CD4-positive, alpha-beta memory T cell (primary cell): ENCODE measurements around the gene PIAS1. TPM values are rescaled to one million over a fixed set of nuclear protein-coding genes. Genes with fewer than 3 reads are reported as not detected.

ENCODE experiments used
- CTCF ChIA-PET: fragments of 350-600 bp; sonication (Branson Sonifier 250); formaldehyde crosslinking; loops from one replicate; lab custom pipeline; 2021; ENCODE audit warnings: inconsistent platforms; ENCODE audit not compliant: partially characterized antibody; lab: Charles Lee
- POLR2A ChIA-PET: fragments of 350-600 bp; sonication (Branson Sonifier 250); formaldehyde crosslinking; loops from one replicate; lab custom pipeline; 2021; ENCODE audit not compliant: partially characterized antibody; lab: Charles Lee
- DNase-seq, 5 donors: peaks; one replicate each; pipeline versions ENCODE4 v3.0.0 to v3.0.0-alpha.2; 2020 to 2022; ENCODE audit warnings: mixed read lengths in 1 of 5
- H3K27ac ChIP-seq: one replicate; pipeline ENCODE4 v1.7.0; 2013; ENCODE audit warnings: low read depth, low read length
- H3K27me3 ChIP-seq: 2 replicates; pipeline ENCODE4 v1.7.0; 2013; ENCODE audit warnings: mild to moderate bottlenecking, low read length, moderate library complexity; ENCODE audit not compliant: insufficient read depth
- H3K36me3 ChIP-seq: 2 replicates; pipeline ENCODE4 v1.7.0; 2013; ENCODE audit warnings: mild to moderate bottlenecking, low read length, moderate library complexity; ENCODE audit not compliant: insufficient read depth
- H3K4me1 ChIP-seq: 2 replicates; pipeline ENCODE4 v1.7.0; 2013; ENCODE audit warnings: mild to moderate bottlenecking, low read length, moderate library complexity; ENCODE audit not compliant: insufficient read depth
- H3K4me3 ChIP-seq, 2 donors: one replicate each; pipeline ENCODE4 v1.7.0; 2013; ENCODE audit warnings: low read length in 2 of 2, mild to moderate bottlenecking in 1 of 2
- H3K9me3 ChIP-seq, 2 donors: one replicate each; pipeline ENCODE4 v1.7.0; 2013; ENCODE audit warnings: low read length in 2 of 2, control low read depth in 1 of 2; ENCODE audit not compliant: control insufficient read depth in 1 of 2
- H3K27ac Mint-ChIP-seq, 7 donors: one replicate each; pipeline ENCODE4 v1.8.0; 2020 to 2021; ENCODE audit warnings: mixed read lengths in 7 of 7, mild to moderate bottlenecking in 6 of 7, inconsistent platforms in 3 of 7, moderate library complexity in 3 of 7
- H3K27me3 Mint-ChIP-seq, 2 donors: one replicate each; pipeline ENCODE4 v1.8.0; 2020 to 2021; ENCODE audit warnings: mixed read lengths in 2 of 2
- H3K36me3 Mint-ChIP-seq, 2 donors: one replicate each; pipeline ENCODE4 v1.8.0; 2020 to 2021; ENCODE audit warnings: mixed read lengths in 2 of 2, inconsistent platforms in 1 of 2, mild to moderate bottlenecking in 1 of 2
- H3K4me1 Mint-ChIP-seq, 4 donors: one replicate each; pipeline ENCODE4 v1.8.0; 2020 to 2021; ENCODE audit warnings: mixed read lengths in 4 of 4, mild to moderate bottlenecking in 1 of 4
- H3K4me3 Mint-ChIP-seq, 8 donors: one replicate each; pipeline ENCODE4 v1.8.0; 2020 to 2021; ENCODE audit warnings: mixed read lengths in 8 of 8, mild to moderate bottlenecking in 7 of 8, moderate library complexity in 6 of 8, inconsistent platforms in 3 of 8
- H3K9me3 Mint-ChIP-seq, 8 donors: one replicate each; pipeline ENCODE4 v1.8.0; 2020 to 2021; ENCODE audit warnings: mixed read lengths in 8 of 8, mild to moderate bottlenecking in 5 of 8, inconsistent platforms in 3 of 8, moderate library complexity in 1 of 8
- intact Hi-C: fragments of 100-400 bp; cut with micrococcal nuclease; formaldehyde crosslinking; loops from one replicate; pipeline ENCODE4 v1.15.1; 2023
- polyA plus RNA-seq, 2 donors: library from polyadenylated mRNA; unstranded; fragments of 300-500 nt; fragmentation: Illumina TruSeq; gene quantifications; one replicate each; pipeline ENCODE4 v1.2.3, GENCODE V29; 2021
- total RNA-seq, 2 experiments: library from RNA; stranded (reverse); gene quantifications; one replicate each; pipeline ENCODE4 v1.2.3, GENCODE V29; 2021

PIAS1 gene
- total and polyA plus RNA-seq, 4 experiments from 2014 or later = 86.0 to 149 (median 98.4) TPM

DNA sequence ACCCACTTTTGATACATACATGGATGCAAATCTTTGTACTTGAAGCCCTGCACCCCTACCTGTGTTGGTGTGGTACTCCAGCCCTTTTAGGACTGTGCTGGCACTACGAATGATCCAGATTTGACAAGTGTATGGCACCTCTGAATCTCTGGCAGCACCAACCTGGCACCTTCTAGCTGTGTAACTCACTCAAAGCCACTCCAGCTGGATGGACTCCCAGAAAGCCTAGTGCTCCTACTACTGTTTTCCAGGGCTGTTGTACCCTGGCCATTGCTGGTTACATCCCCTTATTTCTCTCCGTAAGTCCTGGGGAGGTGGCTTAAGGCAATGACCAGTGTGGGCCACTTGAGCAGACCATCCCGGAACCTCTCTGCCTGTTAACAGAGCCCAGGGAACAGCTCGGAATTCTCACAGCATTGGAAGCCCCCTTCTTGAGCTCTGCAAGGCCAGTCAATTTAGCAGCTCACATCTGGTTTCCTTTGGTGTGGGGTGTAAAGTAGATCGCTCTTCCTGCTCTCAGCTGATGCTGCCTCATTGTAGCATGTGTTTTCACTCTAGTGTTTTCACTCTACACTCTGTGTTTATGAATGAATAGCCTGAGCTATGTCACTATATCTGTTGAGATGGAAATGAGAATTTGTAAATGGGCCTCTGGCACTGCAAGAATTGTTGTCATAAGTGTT is 138.8 kb downstream of the PIAS1 start:
- Mint-ChIP-seq H3K27ac (peak overlapping the region in 3 of 7 donors; percentile 14 to 56 (median 27)), H3K9me3 (no peaks in the 10 kb centered on the region), H3K4me3 (no peak overlapping the region), H3K27me3 (no peaks in the 10 kb centered on the region), H3K4me1 (peaks cover 0 to 2% (median 0%) of the 10 kb centered on the region in 4 donors), H3K36me3 (peaks cover 20 to 54% of the 10 kb centered on the region in 2 donors)
- H3K27me3 ChIP-seq = no peaks in the 10 kb centered on the region
- H3K27ac ChIP-seq = no peak overlapping the region
- CTCF ChIA-PET = no interaction called here
- POLR2A ChIA-PET = no interaction called here
- H3K9me3 ChIP-seq = no peaks in the 10 kb centered on the region
- H3K4me3 ChIP-seq = no peak overlapping the region
- DNase-seq = no peak
- intact Hi-C loops = no loop called here
- H3K4me1 ChIP-seq = no peaks in the 10 kb centered on the region
- peaks cover 10% of the 10 kb centered on the region for H3K36me3 ChIP-seq

DNA sequence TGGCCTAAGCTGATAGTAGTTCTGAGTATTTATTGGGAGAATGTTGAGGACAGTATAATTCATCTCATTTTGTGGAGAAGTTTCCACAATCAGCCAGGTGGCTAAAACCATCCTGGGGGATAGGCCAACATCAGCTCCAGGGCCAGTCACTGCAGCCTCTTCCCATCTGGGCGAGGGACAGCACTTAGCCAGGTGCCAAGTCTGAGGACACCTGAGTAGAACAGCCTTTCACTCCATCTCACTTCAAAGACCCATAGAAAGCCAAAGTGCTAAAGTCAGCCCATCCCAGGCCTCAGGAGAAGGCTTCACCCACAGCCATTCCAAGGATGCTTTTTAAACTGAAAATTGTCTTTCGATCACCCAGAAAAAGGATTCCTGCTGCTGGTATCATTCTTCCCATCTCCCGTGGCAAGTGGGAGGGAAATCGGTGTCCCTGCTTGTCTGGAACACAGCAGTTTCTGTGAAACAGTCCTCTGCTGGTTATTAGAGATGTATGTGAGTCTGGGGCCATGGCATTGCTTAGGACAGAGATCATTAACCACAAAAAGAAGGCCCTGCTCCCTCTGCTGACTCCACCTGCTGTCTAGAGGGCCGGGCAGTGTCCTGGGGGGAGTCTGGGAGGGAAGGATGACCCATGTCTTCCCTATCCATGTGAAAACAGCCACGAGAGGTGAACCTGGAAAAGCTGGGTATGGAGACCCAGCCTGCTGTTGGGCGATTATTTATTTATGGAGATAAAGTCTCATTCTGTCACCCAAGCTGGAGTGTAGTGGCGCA is 141.4 kb downstream of the PIAS1 start:
- Mint-ChIP-seq H3K36me3 (peaks cover 10 to 33% of the 10 kb centered on the region in 2 donors), H3K4me3 (no peak overlapping the region), H3K27ac (peak overlapping the region in 4 of 7 donors; percentile 20 to 68 (median 46)), H3K27me3 (no peaks in the 10 kb centered on the region), H3K4me1 (no peaks in the 10 kb centered on the region), H3K9me3 (no peaks in the 10 kb centered on the region)
- no peaks in the 10 kb centered on the region for H3K4me1 ChIP-seq
- no peaks in the 10 kb centered on the region for H3K9me3 ChIP-seq
- ChIA-PET POLR2A (interaction anchor here (0.6 to 0.7 kb wide), 2 partner anchors 13 to 100 kb away, joined by 3 to 4 read pairs; no protein-coding TSS in a partner anchor), CTCF (interaction anchor here (0.7 kb wide), 1 partner anchor 32 kb away, joined by 3 read pairs; no protein-coding TSS in a partner anchor)
- intact Hi-C loops = no loop called here
- no peak overlapping the region for H3K4me3 ChIP-seq
- no peaks in the 10 kb centered on the region for H3K27me3 ChIP-seq
- no peaks in the 10 kb centered on the region for H3K36me3 ChIP-seq
- no peak for DNase-seq
- H3K27ac ChIP-seq = no peak overlapping the region

DNA sequence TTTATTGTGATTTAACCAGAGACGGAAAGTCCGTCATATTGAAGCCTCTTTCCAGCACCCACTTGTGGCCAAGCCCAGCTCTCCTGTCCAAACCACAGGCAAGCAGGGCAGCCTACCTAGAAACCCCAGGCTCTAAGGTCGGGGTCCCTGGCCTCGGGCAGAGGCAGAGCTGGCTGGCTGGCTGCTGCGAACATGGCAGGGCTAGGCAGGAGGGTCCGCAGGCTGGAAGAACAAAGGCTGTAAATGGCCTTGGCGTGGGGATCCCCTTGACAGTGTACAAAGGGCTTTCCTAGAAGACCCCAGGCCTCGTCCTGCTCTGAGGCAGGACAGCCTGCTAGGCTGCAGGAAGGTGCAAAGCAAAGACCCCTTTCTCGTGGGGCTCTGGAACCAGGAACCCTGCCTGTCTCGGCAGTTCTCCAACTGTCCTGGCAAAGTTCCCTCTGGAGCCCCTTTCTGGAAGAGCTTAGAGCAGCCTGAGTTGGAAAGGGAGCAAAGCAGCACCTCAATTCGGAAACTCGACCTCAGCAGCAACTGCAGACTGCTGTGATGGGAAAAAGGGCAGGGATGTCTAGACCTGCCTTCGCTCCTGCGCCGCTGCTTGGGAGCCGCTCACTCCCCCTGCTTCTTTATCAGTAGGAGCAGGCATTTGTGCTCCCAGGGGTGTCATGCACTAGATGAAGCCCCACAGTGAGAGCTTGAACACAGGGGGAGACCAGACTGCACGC is 142.5 kb downstream of the PIAS1 start:
- H3K27ac Mint-ChIP-seq = peak overlapping the region in 1 of 7 donors; percentile 15
- Histone ChIP-seq H3K9me3 (no peaks in the 10 kb centered on the region), H3K36me3 (no peaks in the 10 kb centered on the region), H3K4me3 (no peak overlapping the region), H3K27me3 (no peaks in the 10 kb centered on the region), H3K4me1 (no peaks in the 10 kb centered on the region), H3K27ac (no peak overlapping the region)
- H3K27me3 Mint-ChIP-seq = no peaks in the 10 kb centered on the region
- H3K4me1 Mint-ChIP-seq = no peaks in the 10 kb centered on the region
- intact Hi-C loops = no loop called here
- no peak for DNase-seq
- H3K36me3 Mint-ChIP-seq = peaks cover 10 to 22% of the 10 kb centered on the region in 2 donors
- no peak overlapping the region for H3K4me3 Mint-ChIP-seq
- ChIA-PET POLR2A (no interaction called here), CTCF (interaction anchor here (1.7 kb wide), 1 partner anchor 14 kb away, joined by 3 read pairs; no protein-coding TSS in a partner anchor)
- H3K9me3 Mint-ChIP-seq = no peaks in the 10 kb centered on the region

DNA sequence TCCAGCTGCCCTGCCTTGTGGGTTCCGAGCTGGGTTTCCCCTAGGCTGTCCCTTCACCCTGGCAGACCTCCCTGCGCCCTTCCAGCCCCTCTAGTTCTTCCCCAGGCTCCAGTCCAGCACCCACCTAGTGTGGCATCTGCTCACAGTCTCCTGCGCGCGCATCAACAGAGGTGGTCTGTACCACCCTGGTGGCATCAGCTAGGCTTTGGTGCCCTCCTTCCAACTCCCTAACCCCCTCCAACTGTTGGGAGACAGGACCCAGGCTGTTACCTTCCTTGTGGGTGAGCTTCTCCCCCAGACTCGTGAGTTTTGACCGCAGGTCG is 143.0 kb downstream of the PIAS1 start:
- no peak for DNase-seq
- Histone ChIP-seq H3K4me3 (no peak overlapping the region), H3K36me3 (no peaks in the 10 kb centered on the region), H3K4me1 (no peaks in the 10 kb centered on the region), H3K27me3 (no peaks in the 10 kb centered on the region), H3K9me3 (no peaks in the 10 kb centered on the region), H3K27ac (no peak overlapping the region)
- ChIA-PET CTCF (interaction anchor here (1.7 kb wide), 1 partner anchor 14 kb away, joined by 3 read pairs; no protein-coding TSS in a partner anchor), POLR2A (no interaction called here)
- no peaks in the 10 kb centered on the region for H3K27me3 Mint-ChIP-seq
- peaks cover 10 to 17% of the 10 kb centered on the region in 2 donors for H3K36me3 Mint-ChIP-seq
- H3K27ac Mint-ChIP-seq = peak overlapping the region in 2 of 7 donors; percentile 27 to 57
- no peak overlapping the region for H3K4me3 Mint-ChIP-seq
- intact Hi-C loops = no loop called here
- H3K4me1 Mint-ChIP-seq = peaks cover 0 to 3% (median under 1%) of the 10 kb centered on the region in 4 donors
- no peaks in the 10 kb centered on the region for H3K9me3 Mint-ChIP-seq

DNA sequence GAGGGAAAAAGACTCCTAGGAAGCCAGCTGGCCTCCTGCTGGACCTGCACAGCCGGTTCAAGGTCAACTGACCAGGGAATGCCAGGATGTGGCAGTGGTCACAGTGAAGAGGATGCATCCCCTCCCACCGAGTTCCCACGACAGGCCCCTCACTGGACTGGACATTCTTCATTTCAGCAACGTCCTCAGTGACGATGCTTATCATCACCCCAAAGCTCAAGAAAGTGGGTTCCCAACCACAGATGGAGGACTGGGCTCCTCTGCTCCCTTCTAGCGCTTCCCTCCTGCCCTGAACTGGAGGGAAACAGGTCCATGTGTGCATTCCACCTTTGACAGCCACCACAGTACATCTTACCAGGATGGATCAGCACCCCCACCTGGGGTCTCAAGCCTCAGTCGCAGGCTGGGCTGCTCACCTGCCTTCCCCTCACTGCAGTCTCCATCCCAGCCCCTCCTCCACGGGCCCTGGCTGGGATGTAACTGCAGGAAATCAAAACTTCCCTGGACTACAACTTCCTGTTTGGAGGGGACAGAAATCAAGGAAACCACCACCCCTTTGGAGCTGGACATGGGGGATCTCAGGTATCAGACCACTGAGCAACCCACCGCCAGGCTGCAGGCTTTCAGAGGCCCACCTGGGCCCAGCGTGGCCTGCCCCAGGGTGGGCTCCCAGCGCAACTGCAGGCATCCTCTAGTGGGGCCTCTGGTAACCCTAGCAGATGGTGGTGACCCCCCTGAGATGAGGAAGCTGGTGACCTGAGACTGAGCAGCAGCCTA is 143.7 kb downstream of the PIAS1 start:
- no peaks in the 10 kb centered on the region for H3K9me3 ChIP-seq
- intact Hi-C loops = no loop called here
- H3K4me1 Mint-ChIP-seq = peaks cover 0 to 3% (median under 1%) of the 10 kb centered on the region in 4 donors
- no peak overlapping the region for H3K4me3 Mint-ChIP-seq
- DNase-seq = no peak
- H3K4me3 ChIP-seq = no peak overlapping the region
- H3K36me3 Mint-ChIP-seq = peaks cover 10 to 11% of the 10 kb centered on the region in 2 donors
- H3K9me3 Mint-ChIP-seq = no peaks in the 10 kb centered on the region
- H3K36me3 ChIP-seq = no peaks in the 10 kb centered on the region
- no peaks in the 10 kb centered on the region for H3K4me1 ChIP-seq
- no peak overlapping the region for H3K27ac ChIP-seq
- peak overlapping the region in 5 of 7 donors; percentile 27 to 86 (median 57) for H3K27ac Mint-ChIP-seq
- ChIA-PET POLR2A (no interaction called here), CTCF (interaction anchor here (1.7 kb wide), 1 partner anchor 13 kb away, joined by 3 read pairs; no protein-coding TSS in a partner anchor)
- no peaks in the 10 kb centered on the region for H3K27me3 Mint-ChIP-seq
- H3K27me3 ChIP-seq = no peaks in the 10 kb centered on the region

DNA sequence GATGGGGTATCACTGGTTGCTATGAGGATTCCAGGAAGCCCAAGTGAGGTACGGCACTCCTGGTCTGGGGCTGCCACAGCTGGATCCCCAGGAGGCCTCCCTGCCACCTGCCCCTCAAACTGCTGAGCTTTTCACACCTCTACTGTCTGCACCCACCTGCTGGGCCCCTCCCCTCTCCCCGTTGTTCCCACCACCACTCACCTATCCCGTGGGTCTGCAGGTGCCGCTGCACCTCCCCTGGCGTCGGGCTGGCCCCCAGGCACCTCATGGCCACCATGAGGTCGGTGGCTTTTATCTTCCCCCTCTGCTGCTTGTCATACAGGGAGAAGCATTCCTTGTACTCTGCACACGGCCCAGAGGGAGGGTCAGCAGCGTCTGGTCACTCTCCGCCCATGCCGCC is 145.2 kb downstream of the PIAS1 start:
- ChIA-PET POLR2A (no interaction called here), CTCF (no interaction called here)
- Mint-ChIP-seq H3K27me3 (no peaks in the 10 kb centered on the region), H3K9me3 (no peaks in the 10 kb centered on the region), H3K4me3 (no peak overlapping the region), H3K36me3 (no peaks in the 10 kb centered on the region), H3K27ac (peak overlapping the region in 2 of 7 donors; percentile 30 to 36), H3K4me1 (peaks cover 0 to 3% (median under 1%) of the 10 kb centered on the region in 4 donors)
- Histone ChIP-seq H3K4me1 (no peaks in the 10 kb centered on the region), H3K4me3 (no peak overlapping the region), H3K9me3 (no peaks in the 10 kb centered on the region), H3K36me3 (no peaks in the 10 kb centered on the region), H3K27me3 (no peaks in the 10 kb centered on the region), H3K27ac (no peak overlapping the region)
- no peak for DNase-seq
- intact Hi-C loops = no loop called here
